Measurements from ENCODE around the gene MT1E. TPM values are rescaled to one million over a fixed set of nuclear protein-coding genes. Genes with fewer than 3 reads are reported as not detected.
A peak's percentile ranks its signal among the peaks of the same experiment; 100 is the strongest.
"Not testable (repeated sequence)": the region's sequence is repeated elsewhere in the genome, so short reads cannot be mapped to it uniquely, and the experiment has no call there.

The MT1E gene
- total and polyA plus RNA-seq, 10 donors = 2.5 to 49.6 (median 27.0) TPM

DNA sequence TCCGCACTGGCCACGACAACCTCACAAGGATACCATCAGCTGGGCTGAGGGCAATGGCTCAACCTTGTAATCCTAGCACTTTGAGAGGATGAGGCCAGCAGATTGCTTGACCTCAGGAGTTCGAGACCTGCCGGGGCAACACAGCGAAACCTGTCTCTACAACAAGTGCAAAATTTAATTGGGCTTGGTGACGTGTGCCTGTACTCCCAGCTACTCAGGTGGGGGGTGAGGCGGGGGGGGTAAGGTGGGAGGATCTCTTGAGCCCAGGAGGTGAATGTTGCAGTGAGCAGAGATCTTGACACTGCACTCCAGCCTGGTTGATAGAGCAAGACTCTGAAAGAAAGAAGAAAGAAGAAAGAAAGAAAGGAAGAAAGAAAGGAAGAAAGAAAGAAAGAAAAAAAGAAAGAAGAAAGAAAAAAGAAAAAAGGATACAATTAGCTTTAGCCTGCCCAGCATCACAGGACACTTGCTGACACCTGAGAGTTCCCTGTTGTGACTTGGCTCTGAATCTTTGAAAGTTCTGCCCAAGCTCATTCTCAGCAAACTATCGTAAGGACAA lies 5.2 kb upstream of the MT1E start:
- no peaks in the 10 kb centered on the region for H3K36me3 ChIP-seq
- WGBS, 5 donors = 78 to 92% (median 85%) methylated on average over 7 to 8 of the region's 8 CpGs
- intact Hi-C loops (cut with DNase I; ENCODE audit: low total_unique reads) = no loop called here
- peaks cover 0 to 41% (median 12%) of the 10 kb centered on the region in 7 donors for H3K27me3 ChIP-seq (replicated peaks in 1 of 7)
- DNase-seq = no peak
- H3K4me1 ChIP-seq = peaks cover 0 to 23% (median 18%) of the 10 kb centered on the region in 6 donors
- no peak for TF ChIP-seq POLR2A (IDR thresholded peaks at IDR 0.05)
- no peak for TF ChIP-seq POLR2AphosphoS5 (IDR thresholded peaks at IDR 0.05)
- TF ChIP-seq, protein P1, sequence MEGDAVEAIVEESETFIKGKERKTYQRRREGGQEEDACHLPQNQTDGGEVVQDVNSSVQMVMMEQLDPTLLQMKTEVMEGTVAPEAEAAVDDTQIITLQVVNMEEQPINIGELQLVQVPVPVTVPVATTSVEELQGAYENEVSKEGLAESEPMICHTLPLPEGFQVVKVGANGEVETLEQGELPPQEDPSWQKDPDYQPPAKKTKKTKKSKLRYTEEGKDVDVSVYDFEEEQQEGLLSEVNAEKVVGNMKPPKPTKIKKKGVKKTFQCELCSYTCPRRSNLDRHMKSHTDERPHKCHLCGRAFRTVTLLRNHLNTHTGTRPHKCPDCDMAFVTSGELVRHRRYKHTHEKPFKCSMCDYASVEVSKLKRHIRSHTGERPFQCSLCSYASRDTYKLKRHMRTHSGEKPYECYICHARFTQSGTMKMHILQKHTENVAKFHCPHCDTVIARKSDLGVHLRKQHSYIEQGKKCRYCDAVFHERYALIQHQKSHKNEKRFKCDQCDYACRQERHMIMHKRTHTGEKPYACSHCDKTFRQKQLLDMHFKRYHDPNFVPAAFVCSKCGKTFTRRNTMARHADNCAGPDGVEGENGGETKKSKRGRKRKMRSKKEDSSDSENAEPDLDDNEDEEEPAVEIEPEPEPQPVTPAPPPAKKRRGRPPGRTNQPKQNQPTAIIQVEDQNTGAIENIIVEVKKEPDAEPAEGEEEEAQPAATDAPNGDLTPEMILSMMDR (IDR thresholded peaks at IDR 0.05 in 8 of 11, conservative IDR thresholded peaks at IDR 0.05 in 3 of 11) = no peak
- no peak overlapping the region for H3K4me3 ChIP-seq
- H3K27ac ChIP-seq = no peak overlapping the region
- H3K9me3 ChIP-seq = no peaks in the 10 kb centered on the region

GRCh38 chr16:56621665-56622445 lies 3.7 kb upstream of the MT1E start:
- peaks cover 0 to 49% (median 18%) of the 10 kb centered on the region in 7 donors for H3K27me3 ChIP-seq (replicated peaks in 1 of 7)
- H3K4me1 ChIP-seq = peaks cover 3 to 33% (median 26%) of the 10 kb centered on the region in 6 donors
- H3K4me3 ChIP-seq; intact Hi-C loops (cut with DNase I; ENCODE audit: low total_unique reads); DNase-seq; H3K9me3 ChIP-seq; H3K27ac ChIP-seq; H3K36me3 ChIP-seq: not testable (repeated sequence)
- 67 to 88% (median 79%) methylated on average over 4 of the region's 4 CpGs for WGBS, 5 donors

DNA sequence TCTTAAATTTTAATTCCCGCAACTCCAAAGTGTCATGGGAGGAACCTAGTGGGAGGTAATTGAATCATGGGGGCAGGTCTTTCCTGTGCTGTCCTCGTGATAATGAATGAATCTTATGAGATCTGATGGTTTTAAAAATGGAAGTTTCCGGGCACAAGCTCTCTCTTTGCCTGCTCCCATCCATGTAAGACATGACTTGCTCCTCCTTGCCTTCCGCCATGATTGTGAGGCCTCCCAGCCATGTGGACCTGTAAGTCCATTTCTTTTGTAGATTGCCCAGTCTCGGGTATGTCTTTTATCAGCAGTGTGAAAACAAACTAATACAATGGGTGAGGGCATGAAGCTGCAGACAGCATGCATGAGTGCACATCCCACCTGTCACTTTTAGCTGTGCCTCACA lies 2.4 kb upstream of the MT1E start:
- H3K9me3 ChIP-seq; intact Hi-C loops (cut with DNase I; ENCODE audit: low total_unique reads); H3K4me3 ChIP-seq; DNase-seq; H3K36me3 ChIP-seq; H3K27ac ChIP-seq: not testable (repeated sequence)
- WGBS, 5 donors = 85 to 93% (median 91%) methylated on average over 5 of the region's 5 CpGs
- peaks cover 0 to 44% (median 18%) of the 10 kb centered on the region in 7 donors for H3K27me3 ChIP-seq (replicated peaks in 1 of 7)
- peaks cover 0 to 25% (median 16%) of the 10 kb centered on the region in 6 donors for H3K4me1 ChIP-seq

- Histone ChIP-seq H3K27me3 (replicated peaks in 1 of 7) (peaks cover 0 to 39% (median 18%) of the 10 kb centered on the region in 7 donors), H3K36me3 (no peaks in the 10 kb centered on the region), H3K4me3 (no peak overlapping the region), H3K9me3 (no peaks in the 10 kb centered on the region), H3K4me1 (peaks cover 0 to 25% (median 16%) of the 10 kb centered on the region in 6 donors), H3K27ac (no peak overlapping the region)
- DNase-seq = no peak
- no peak for TF ChIP-seq POLR2AphosphoS5 (IDR thresholded peaks at IDR 0.05)
- TF ChIP-seq, protein P1 (IDR thresholded peaks at IDR 0.05 in 8 of 11, conservative IDR thresholded peaks at IDR 0.05 in 3 of 11) = no peak
- no peak for TF ChIP-seq POLR2A (IDR thresholded peaks at IDR 0.05)
- intact Hi-C loops (cut with DNase I; ENCODE audit: low total_unique reads) = no loop called here
- 91 to 99% (median 96%) methylated on average over 2 of the region's 2 CpGs for whole genome bisulfite sequencing, 5 donors
Observed at GRCh38 chr16:56623637-56624036, 1.9 kb upstream of the MT1E start.

DNA sequence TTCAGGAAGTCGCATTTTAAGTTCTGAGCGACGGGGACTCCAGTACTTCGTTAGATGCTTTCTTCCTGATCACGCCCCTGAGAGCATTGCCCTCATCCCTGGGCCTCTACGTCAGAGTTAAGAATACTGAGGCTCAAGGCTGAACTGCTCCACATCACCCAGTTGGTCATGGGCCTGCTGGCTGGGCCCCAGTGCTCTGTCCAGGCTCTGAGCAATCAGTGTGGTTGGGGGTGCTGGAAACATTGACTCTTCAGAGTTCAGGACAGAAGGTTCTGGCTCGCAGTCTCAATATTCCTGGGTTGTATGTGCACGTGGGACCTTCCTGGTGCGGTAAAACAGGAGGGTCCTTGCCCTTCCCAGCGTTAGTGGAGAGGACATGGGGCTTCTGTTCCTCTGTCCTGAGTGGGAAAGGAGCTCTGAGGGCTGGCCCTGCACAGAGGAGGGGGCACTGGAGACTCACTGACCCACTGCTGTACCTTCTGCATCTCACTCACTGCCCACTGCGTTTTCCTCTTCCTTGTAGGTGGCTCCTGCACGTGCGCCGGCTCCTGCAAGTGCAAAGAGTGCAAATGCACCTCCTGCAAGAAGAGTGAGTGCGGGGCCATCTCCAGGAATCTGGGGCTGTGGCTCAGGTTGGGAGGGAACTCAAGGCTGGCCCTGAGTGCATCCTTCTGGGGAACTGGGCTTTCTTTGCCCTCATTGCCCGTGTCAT lies 518 bp downstream of the MT1E start:
- Histone ChIP-seq H3K27ac (peak overlapping the region; percentile 42 to 84 (median 79)), H3K4me3 (peak overlapping the region; percentile 44 to 75 (median 48)), H3K36me3 (no peaks in the 10 kb centered on the region), H3K4me1 (peaks cover 0 to 43% (median 21%) of the 10 kb centered on the region in 6 donors), H3K9me3 (no peaks in the 10 kb centered on the region), H3K27me3 (replicated peaks in 1 of 7) (peaks cover 0 to 35% (median 18%) of the 10 kb centered on the region in 7 donors)
- TF ChIP-seq POLR2A (IDR thresholded peaks at IDR 0.05) (no peak), POLR2AphosphoS5 (IDR thresholded peaks at IDR 0.05) (no peak)
- TF ChIP-seq, protein P1 (IDR thresholded peaks at IDR 0.05 in 8 of 11, conservative IDR thresholded peaks at IDR 0.05 in 3 of 11) = no peak
- 22 to 36% (median 33%) methylated on average over 15 to 16 of the region's 16 CpGs for WGBS, 5 donors
- DNase-seq = no peak
- intact Hi-C loops (cut with DNase I; ENCODE audit: low total_unique reads) = no loop called here
